GM12878 (cell line): Measurements from ENCODE around the gene PAPOLA. TPM values are rescaled to one million over a fixed set of nuclear protein-coding genes. Genes with fewer than 3 reads are reported as not detected.

Source experiments
- CHD1 ChIP-seq: IDR thresholded peaks from 2 replicates; pipeline ENCODE4 v1.6.1; 2012; ENCODE audit warnings: low read depth, low read length, improper control_type of control experiment
- FOS ChIP-seq: IDR thresholded peaks from 3 replicates; pipeline ENCODE4 v1.6.1; 2011; ENCODE audit warnings: borderline replicate concordance; ENCODE audit not compliant: insufficient read length; ENCODE audit errors: extremely low read depth
- FOXM1 ChIP-seq: IDR thresholded peaks from 2 replicates; pipeline ENCODE4 v1.6.1; 2012; ENCODE audit warnings: low read depth, mild to moderate bottlenecking, inconsistent platforms, low read length, moderate library complexity
- IKZF2 ChIP-seq, 2 experiments: fragments of 450-650 bp; IDR thresholded peaks; 2 replicates each; pipeline ENCODE4 v1.6.1; 2017; ENCODE audit warnings: mild to moderate bottlenecking in 2 of 2, moderate library complexity in 2 of 2
- KDM1A ChIP-seq: fragments of 200-600 bp; sonication (generic); IDR thresholded peaks from 2 replicates; pipeline ENCODE4 v1.6.1; 2016; ENCODE audit warnings: borderline replicate concordance
- MEF2A ChIP-seq: IDR thresholded peaks from 2 replicates; pipeline ENCODE4 v1.6.1; 2011; ENCODE audit warnings: low read depth, mild to moderate bottlenecking, low read length, moderate library complexity; ENCODE audit not compliant: insufficient read depth
- MEF2B ChIP-seq: fragments of 450-650 bp; IDR thresholded peaks from 2 replicates; pipeline ENCODE4 v1.6.1; 2018; ENCODE audit warnings: mild to moderate bottlenecking, moderate library complexity; ENCODE audit not compliant: partially characterized antibody, poor library complexity, severe bottlenecking
- MXI1 ChIP-seq: fragments of 150-350 bp; IDR thresholded peaks from 2 replicates; pipeline ENCODE4 v1.6.1; 2011; ENCODE audit warnings: low read depth, mild to moderate bottlenecking, inconsistent platforms, low read length, improper control_type of control experiment
- MYC ChIP-seq: IDR thresholded peaks from 2 replicates; pipeline ENCODE4 v1.6.1; 2011; ENCODE audit warnings: mild to moderate bottlenecking, low read length, moderate library complexity, inconsistent platforms; ENCODE audit not compliant: insufficient read depth, insufficient replicate concordance, insufficient read length, severe bottlenecking
- NBN ChIP-seq: fragments of 450-650 bp; IDR thresholded peaks from 2 replicates; pipeline ENCODE4 v1.6.1; 2016
- NR2C2 ChIP-seq: IDR thresholded peaks from 2 replicates; pipeline ENCODE4 v1.6.1; 2011; ENCODE audit warnings: borderline replicate concordance, low read depth; ENCODE audit not compliant: control insufficient read depth, insufficient read length
- PAX5 ChIP-seq: IDR thresholded peaks from 2 replicates; pipeline ENCODE4 v1.6.1; 2011; ENCODE audit warnings: low read depth, low read length, borderline replicate concordance
- POLR2A ChIP-seq: IDR thresholded peaks from 2 replicates; pipeline ENCODE4 v1.6.1; 2011; ENCODE audit warnings: low read depth, mild to moderate bottlenecking, low read length
- RB1 ChIP-seq: fragments of 450-650 bp; formaldehyde crosslinking; IDR thresholded peaks from 2 replicates; pipeline ENCODE4 v1.6.1; 2017; ENCODE audit warnings: mild to moderate bottlenecking, borderline replicate concordance
- SREBF1 ChIP-seq: IDR thresholded peaks from 2 replicates; pipeline ENCODE4 v1.6.1; 2012; ENCODE audit warnings: mild to moderate bottlenecking, low read length
- TAF1 ChIP-seq: IDR thresholded peaks from 2 replicates; pipeline ENCODE4 v1.6.1; 2011; ENCODE audit warnings: mild to moderate bottlenecking, low read depth, low read length, borderline replicate concordance
- polyA plus RNA-seq, 11 experiments: library from polyadenylated mRNA; depleted of rRNA in 4 of 11; unstranded in 6 of 11; stranded (reverse) in 5 of 11; fragments of >200 nt; fragmentation: Nextera tagmentation in 4 of 11; fragmentation: Illumina TruSeq in 1 of 11; extraction: Ambion mirVana in 4 of 11; extraction: Trizol in 1 of 11; gene quantifications; 1 replicate in 1 of 11; 2 replicates in 10 of 11; pipeline versions ENCODE4 v1.2.1 to v1.2.3, GENCODE V29; 2011 to 2016; ENCODE audit warnings: inconsistent platforms in 2 of 11, missing spikeins in 2 of 11, low read depth in 1 of 11
- total RNA-seq, 4 experiments: library from RNA; depleted of rRNA in 3 of 4; stranded (reverse); fragments of >200 nt in 3 of 4; fragmentation: Illumina TruSeq in 1 of 4; extraction: Trizol in 1 of 4; gene quantifications; 2 replicates each; pipeline versions ENCODE4 v1.2.1 to v1.2.3, GENCODE V29; 2013 to 2021
- TF ChIP-seq, protein P1 (sequence below): fragments of 450-650 bp; IDR thresholded peaks from 2 replicates; pipeline ENCODE4 v1.6.1; 2017; ENCODE audit warnings: mild to moderate bottlenecking
- TF ChIP-seq, protein P2 (sequence below): fragments of 450-650 bp; IDR thresholded peaks from 2 replicates; pipeline ENCODE4 v1.6.1; 2017; ENCODE audit warnings: mild to moderate bottlenecking, low read depth, inconsistent platforms; ENCODE audit not compliant: poor library complexity, severe bottlenecking
- TF ChIP-seq, protein P3 (sequence below), 3 experiments: IDR thresholded peaks in 2 of 3; conservative IDR thresholded peaks in 1 of 3; 2 replicates each; pipeline ENCODE4 v1.5.1; 2011; ENCODE audit warnings: low read depth in 3 of 3, low read length in 3 of 3, mild to moderate bottlenecking in 3 of 3, control low read depth in 2 of 3, moderate library complexity in 2 of 3, inconsistent platforms in 1 of 3, mixed read lengths in 1 of 3; ENCODE audit not compliant: control insufficient read depth in 2 of 3, insufficient read depth in 1 of 3; ENCODE audit errors: extremely low read depth in 1 of 3
- TF ChIP-seq, protein P4 (sequence below): fragments of 150-350 bp; IDR thresholded peaks from 2 replicates; pipeline ENCODE4 v1.6.1; 2014; ENCODE audit warnings: mild to moderate bottlenecking, low read depth, low read length
- TF ChIP-seq, protein P5 (sequence below): IDR thresholded peaks from 2 replicates; pipeline ENCODE4 v1.6.1; 2011; ENCODE audit warnings: low read depth, low read length, improper control_type of control experiment, borderline replicate concordance
- TF ChIP-seq, protein P6 (sequence below): fragments of 450-650 bp; IDR thresholded peaks from 2 replicates; pipeline ENCODE4 v1.6.1; 2014; ENCODE audit warnings: mild to moderate bottlenecking

The PAPOLA gene
- total and polyA plus RNA-seq, 10 of the 15 experiments (the other 5 are each of a cell fraction or from before 2014, with no cell fraction given), result 46.0 to 185 (median 114) TPM

DNA sequence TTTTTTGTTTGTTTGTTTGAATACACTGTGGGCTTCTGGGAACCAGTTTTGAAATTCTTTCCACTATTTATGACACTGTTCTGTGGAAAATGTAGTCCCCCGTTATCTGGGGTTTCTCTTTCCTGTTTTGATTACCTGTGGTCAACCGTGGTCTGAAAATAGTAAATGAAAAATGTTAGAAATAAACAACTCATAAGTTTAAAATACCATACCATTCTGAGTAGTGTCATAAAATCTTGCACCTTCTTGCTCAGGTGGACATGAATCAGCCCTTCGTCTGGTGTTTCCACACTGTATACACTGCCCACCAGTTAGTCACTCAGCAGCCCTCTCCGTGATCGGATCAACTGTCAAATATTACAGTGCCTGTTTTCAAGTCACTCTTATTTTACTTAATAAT lies 5.1 kb upstream of the PAPOLA start (continued):
- TF ChIP-seq, protein P1, sequence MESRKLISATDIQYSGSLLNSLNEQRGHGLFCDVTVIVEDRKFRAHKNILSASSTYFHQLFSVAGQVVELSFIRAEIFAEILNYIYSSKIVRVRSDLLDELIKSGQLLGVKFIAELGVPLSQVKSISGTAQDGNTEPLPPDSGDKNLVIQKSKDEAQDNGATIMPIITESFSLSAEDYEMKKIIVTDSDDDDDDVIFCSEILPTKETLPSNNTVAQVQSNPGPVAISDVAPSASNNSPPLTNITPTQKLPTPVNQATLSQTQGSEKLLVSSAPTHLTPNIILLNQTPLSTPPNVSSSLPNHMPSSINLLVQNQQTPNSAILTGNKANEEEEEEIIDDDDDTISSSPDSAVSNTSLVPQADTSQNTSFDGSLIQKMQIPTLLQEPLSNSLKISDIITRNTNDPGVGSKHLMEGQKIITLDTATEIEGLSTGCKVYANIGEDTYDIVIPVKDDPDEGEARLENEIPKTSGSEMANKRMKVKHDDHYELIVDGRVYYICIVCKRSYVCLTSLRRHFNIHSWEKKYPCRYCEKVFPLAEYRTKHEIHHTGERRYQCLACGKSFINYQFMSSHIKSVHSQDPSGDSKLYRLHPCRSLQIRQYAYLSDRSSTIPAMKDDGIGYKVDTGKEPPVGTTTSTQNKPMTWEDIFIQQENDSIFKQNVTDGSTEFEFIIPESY, result no peak
- TF ChIP-seq KDM1A, result no peak
- TF ChIP-seq PAX5, result no peak
- TF ChIP-seq, protein P2, sequence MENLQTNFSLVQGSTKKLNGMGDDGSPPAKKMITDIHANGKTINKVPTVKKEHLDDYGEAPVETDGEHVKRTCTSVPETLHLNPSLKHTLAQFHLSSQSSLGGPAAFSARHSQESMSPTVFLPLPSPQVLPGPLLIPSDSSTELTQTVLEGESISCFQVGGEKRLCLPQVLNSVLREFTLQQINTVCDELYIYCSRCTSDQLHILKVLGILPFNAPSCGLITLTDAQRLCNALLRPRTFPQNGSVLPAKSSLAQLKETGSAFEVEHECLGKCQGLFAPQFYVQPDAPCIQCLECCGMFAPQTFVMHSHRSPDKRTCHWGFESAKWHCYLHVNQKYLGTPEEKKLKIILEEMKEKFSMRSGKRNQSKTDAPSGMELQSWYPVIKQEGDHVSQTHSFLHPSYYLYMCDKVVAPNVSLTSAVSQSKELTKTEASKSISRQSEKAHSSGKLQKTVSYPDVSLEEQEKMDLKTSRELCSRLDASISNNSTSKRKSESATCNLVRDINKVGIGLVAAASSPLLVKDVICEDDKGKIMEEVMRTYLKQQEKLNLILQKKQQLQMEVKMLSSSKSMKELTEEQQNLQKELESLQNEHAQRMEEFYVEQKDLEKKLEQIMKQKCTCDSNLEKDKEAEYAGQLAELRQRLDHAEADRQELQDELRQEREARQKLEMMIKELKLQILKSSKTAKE, result peak; percentile 29
- TF ChIP-seq MEF2B, result peak; percentile 55
- TF ChIP-seq, protein P3, sequence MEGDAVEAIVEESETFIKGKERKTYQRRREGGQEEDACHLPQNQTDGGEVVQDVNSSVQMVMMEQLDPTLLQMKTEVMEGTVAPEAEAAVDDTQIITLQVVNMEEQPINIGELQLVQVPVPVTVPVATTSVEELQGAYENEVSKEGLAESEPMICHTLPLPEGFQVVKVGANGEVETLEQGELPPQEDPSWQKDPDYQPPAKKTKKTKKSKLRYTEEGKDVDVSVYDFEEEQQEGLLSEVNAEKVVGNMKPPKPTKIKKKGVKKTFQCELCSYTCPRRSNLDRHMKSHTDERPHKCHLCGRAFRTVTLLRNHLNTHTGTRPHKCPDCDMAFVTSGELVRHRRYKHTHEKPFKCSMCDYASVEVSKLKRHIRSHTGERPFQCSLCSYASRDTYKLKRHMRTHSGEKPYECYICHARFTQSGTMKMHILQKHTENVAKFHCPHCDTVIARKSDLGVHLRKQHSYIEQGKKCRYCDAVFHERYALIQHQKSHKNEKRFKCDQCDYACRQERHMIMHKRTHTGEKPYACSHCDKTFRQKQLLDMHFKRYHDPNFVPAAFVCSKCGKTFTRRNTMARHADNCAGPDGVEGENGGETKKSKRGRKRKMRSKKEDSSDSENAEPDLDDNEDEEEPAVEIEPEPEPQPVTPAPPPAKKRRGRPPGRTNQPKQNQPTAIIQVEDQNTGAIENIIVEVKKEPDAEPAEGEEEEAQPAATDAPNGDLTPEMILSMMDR (IDR thresholded peaks at IDR 0.05 in 2 of 3, conservative IDR thresholded peaks at IDR 0.05 in 1 of 3; ENCODE audit: control insufficient read depth in 2 of 3, extremely low read depth in 1 of 3, insufficient read depth in 1 of 3, low read depth in 3 of 3, low read length in 3 of 3), result no peak
- TF ChIP-seq SREBF1, result no peak
- no peak for TF ChIP-seq NR2C2
- no peak for TF ChIP-seq RB1
- peak; percentile 92 for TF ChIP-seq MEF2A
- TF ChIP-seq IKZF2 (IDR thresholded peaks at IDR 0.05), result peak in 1 of 2 experiments; percentile 40; a peak in 1 of 4 replicates
- TF ChIP-seq, protein P4, sequence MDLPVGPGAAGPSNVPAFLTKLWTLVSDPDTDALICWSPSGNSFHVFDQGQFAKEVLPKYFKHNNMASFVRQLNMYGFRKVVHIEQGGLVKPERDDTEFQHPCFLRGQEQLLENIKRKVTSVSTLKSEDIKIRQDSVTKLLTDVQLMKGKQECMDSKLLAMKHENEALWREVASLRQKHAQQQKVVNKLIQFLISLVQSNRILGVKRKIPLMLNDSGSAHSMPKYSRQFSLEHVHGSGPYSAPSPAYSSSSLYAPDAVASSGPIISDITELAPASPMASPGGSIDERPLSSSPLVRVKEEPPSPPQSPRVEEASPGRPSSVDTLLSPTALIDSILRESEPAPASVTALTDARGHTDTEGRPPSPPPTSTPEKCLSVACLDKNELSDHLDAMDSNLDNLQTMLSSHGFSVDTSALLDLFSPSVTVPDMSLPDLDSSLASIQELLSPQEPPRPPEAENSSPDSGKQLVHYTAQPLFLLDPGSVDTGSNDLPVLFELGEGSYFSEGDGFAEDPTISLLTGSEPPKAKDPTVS, result no peak
- TF ChIP-seq, protein P5, sequence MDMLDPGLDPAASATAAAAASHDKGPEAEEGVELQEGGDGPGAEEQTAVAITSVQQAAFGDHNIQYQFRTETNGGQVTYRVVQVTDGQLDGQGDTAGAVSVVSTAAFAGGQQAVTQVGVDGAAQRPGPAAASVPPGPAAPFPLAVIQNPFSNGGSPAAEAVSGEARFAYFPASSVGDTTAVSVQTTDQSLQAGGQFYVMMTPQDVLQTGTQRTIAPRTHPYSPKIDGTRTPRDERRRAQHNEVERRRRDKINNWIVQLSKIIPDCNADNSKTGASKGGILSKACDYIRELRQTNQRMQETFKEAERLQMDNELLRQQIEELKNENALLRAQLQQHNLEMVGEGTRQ, result no peak
- TF ChIP-seq MXI1, result no peak
- TF ChIP-seq CHD1, result no peak
- no peak for TF ChIP-seq MYC
- TF ChIP-seq NBN, result no peak
- TF ChIP-seq FOS, result no peak
- TF ChIP-seq FOXM1, result 0 out of 2 replicates have a peak, but pooled peaks have one; percentile 52
- TF ChIP-seq POLR2A, result no peak
- TF ChIP-seq TAF1, result no peak
- TF ChIP-seq, protein P6, sequence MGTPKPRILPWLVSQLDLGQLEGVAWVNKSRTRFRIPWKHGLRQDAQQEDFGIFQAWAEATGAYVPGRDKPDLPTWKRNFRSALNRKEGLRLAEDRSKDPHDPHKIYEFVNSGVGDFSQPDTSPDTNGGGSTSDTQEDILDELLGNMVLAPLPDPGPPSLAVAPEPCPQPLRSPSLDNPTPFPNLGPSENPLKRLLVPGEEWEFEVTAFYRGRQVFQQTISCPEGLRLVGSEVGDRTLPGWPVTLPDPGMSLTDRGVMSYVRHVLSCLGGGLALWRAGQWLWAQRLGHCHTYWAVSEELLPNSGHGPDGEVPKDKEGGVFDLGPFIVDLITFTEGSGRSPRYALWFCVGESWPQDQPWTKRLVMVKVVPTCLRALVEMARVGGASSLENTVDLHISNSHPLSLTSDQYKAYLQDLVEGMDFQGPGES, result no peak
